GM11168 (cell line): Measurements from ENCODE around the gene MCOLN1.
"Not testable (repeated sequence)": the region's sequence is repeated elsewhere in the genome, so short reads cannot be mapped to it uniquely, and the experiment has no call there.

ENCODE experiments used
- in situ Hi-C: fragments of 300-500 bp; cut with MboI; formaldehyde crosslinking; loops from one replicate; pipeline ENCODE4 v1.12.0; 2022; ENCODE audit warnings: low sequenced_read_pairs; ENCODE audit not compliant: unreplicated experiment

The MCOLN1 gene

DNA sequence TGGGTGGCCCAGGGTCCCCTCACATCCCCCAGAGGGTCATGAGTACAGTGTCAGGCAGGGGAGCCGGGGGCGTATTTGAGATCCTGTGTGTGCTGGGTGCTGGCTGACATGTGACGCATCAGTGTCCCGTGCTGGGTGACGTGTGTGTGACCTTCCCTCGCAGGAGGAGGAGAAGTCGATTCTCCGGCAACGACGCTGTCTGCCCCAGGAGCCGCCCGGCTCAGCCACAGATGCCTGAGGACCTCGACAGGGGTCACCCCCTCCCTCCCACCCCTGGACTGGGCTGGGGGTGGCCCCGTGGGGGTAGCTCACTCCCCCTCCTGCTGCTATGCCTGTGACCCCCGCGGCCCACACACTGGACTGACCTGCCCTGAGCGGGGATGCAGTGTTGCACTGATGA lies 38.9 kb downstream of the MCOLN1 start:
- in situ Hi-C loops: no loop called here

- in situ Hi-C loops: no loop called here
Measured at GRCh38 chr19:7562646-7563393, 40.4 kb downstream of the MCOLN1 start.

DNA sequence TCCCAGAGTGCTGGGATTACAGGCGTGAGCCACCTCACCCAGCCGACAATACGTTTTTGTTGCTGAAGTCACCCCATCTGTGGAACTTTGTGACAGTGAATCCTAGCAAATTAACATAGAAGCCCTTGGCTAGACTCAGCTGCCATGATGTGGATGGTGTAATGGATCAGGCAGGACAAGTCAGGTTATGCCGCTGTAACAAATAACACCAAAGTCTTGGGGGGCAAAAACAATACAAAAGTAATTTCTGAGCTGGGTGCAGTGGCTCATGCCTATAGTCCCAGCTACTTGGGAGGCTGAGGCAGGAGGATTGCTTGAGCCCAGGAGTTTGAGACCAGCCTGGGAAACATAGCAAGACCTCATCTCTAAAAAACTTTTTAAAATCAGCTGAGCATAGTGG lies 42.4 kb downstream of the MCOLN1 start:
- in situ Hi-C loops: no loop called here

DNA sequence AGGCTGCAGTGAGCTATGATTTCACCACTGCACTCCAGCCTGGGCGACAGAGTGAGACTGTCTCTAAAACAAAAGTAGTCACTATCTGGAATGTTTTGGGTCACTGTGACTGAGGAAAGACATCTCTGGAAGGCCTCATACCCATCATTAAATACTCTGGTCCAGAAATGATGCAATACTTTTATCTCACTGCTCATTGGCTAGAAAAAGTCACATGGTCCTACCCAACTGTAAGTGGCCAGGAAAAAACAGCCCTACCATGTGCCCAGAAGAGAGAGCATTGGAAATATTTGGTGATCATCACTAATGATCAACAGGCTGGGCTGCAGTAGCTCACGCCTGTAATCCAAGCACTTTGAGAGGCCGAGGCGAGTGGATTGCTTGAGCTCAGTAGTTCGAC lies 42.9 kb downstream of the MCOLN1 start:
- in situ Hi-C loops: no loop called here

- in situ Hi-C loops: loop anchor here (5.0 kb wide), 1 partner anchor 227 kb away; no protein-coding TSS in a partner anchor
Measured at GRCh38 chr19:7570761-7571160, 48.3 kb downstream of the MCOLN1 start.

- in situ Hi-C loops: no loop called here
Measured at GRCh38 chr19:7575434-7576040, 53.1 kb downstream of the MCOLN1 start.

- in situ Hi-C loops: not testable (repeated sequence)
Measured at GRCh38 chr19:7577422-7577821, 55.0 kb downstream of the MCOLN1 start.

GRCh38 chr19:7578127-7578526 lies 55.7 kb downstream of the MCOLN1 start:
- in situ Hi-C loops: no loop called here

GRCh38 chr19:7579182-7579581 lies 56.8 kb downstream of the MCOLN1 start:
- in situ Hi-C loops: no loop called here

DNA sequence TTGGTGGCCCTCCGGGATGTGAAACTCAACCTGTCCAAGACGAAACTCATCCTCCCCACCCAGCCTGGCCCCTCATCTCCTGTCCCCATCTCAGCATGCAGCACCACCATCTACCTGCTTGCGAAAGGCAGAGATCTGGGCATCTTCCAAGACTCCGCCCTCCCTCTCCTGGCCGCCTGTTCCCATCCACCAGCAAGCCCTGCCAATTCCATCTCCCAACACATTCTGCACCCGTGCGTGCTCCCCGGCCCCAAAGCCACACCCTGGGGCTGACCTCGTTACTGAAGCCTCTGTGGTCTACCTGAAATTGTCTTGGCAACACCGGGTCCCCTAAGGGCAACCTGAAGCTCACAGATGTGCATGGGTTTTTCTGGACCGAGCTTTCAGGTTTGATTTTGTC lies 60.0 kb downstream of the MCOLN1 start:
- in situ Hi-C loops: no loop called here
